Liver (tissue), 9 donors: ENCODE results near the gene VEGFA. TPM values are rescaled to one million over a fixed set of nuclear protein-coding genes. Genes with fewer than 3 reads are reported as not detected.

ENCODE experiments used
- DNase-seq: peaks from one replicate; pipeline ENCODE4 v3.0.0-alpha.2; 2017; ENCODE audit warnings: low spot score
- H3K27ac ChIP-seq, 2 donors: one replicate each; pipeline ENCODE4 v1.7.0; 2013; ENCODE audit warnings: inconsistent platforms in 2 of 2, low read length in 2 of 2, control low read depth in 1 of 2, low read depth in 1 of 2, mild to moderate bottlenecking in 1 of 2
- H3K27me3 ChIP-seq, 4 donors: one replicate each; pipeline versions ENCODE4 v1.6.1 to v1.7.0; 2013; ENCODE audit warnings: low read length in 3 of 4, inconsistent platforms in 1 of 4, mild to moderate bottlenecking in 1 of 4, moderate library complexity in 1 of 4; ENCODE audit not compliant: control insufficient read depth in 4 of 4, insufficient read depth in 4 of 4
- H3K36me3 ChIP-seq, 4 donors: one replicate each; pipeline versions ENCODE4 v1.6.1 to v1.7.0; 2013; ENCODE audit warnings: low read length in 3 of 4, mild to moderate bottlenecking in 3 of 4, low read depth in 1 of 4, moderate library complexity in 1 of 4; ENCODE audit not compliant: control insufficient read depth in 4 of 4, insufficient read depth in 3 of 4
- H3K4me1 ChIP-seq, 4 donors: one replicate each; pipeline versions ENCODE4 v1.6.1 to v1.7.0; 2013; ENCODE audit warnings: low read length in 3 of 4, mild to moderate bottlenecking in 3 of 4, moderate library complexity in 1 of 4; ENCODE audit not compliant: control insufficient read depth in 4 of 4, insufficient read depth in 4 of 4
- H3K4me3 ChIP-seq, 3 donors: one replicate each; pipeline versions ENCODE4 v1.6.1 to v1.7.0; 2013; ENCODE audit warnings: low read length in 3 of 3, control low read depth in 1 of 3, low read depth in 1 of 3, mild to moderate bottlenecking in 1 of 3
- H3K9ac ChIP-seq, 2 donors: one replicate each; pipeline ENCODE4 v1.7.0; 2013; ENCODE audit warnings: low read length in 2 of 2, mild to moderate bottlenecking in 2 of 2, moderate library complexity in 2 of 2, control low read depth in 1 of 2, low read depth in 1 of 2
- H3K9me3 ChIP-seq, 4 donors: one replicate each; pipeline versions ENCODE4 v1.6.1 to v1.7.0; 2013; ENCODE audit warnings: low read length in 3 of 4; ENCODE audit not compliant: control insufficient read depth in 4 of 4
- EGR1 ChIP-seq, 2 donors: IDR thresholded peaks; 2 replicates each; pipeline ENCODE4 v1.6.1; 2016 to 2018; ENCODE audit warnings: antibody characterized with exemption in 2 of 2, low read depth in 2 of 2
- FOXA1 ChIP-seq: IDR thresholded peaks from 2 replicates; pipeline ENCODE4 v1.6.1; 2016; ENCODE audit warnings: antibody characterized with exemption
- FOXA2 ChIP-seq: IDR thresholded peaks from 2 replicates; pipeline ENCODE4 v1.6.1; 2016; ENCODE audit warnings: antibody characterized with exemption
- GABPA ChIP-seq, 2 donors: IDR thresholded peaks in 1 of 2; conservative IDR thresholded peaks in 1 of 2; 2 replicates each; pipeline ENCODE4 v1.6.1; 2016; ENCODE audit warnings: antibody characterized with exemption in 2 of 2, mild to moderate bottlenecking in 1 of 2, moderate library complexity in 1 of 2
- HNF4A ChIP-seq, 2 donors: conservative IDR thresholded peaks; 2 replicates each; pipeline ENCODE4 v1.6.1; 2016; ENCODE audit warnings: antibody characterized with exemption in 2 of 2, mild to moderate bottlenecking in 2 of 2
- HNF4G ChIP-seq: IDR thresholded peaks from 2 replicates; pipeline ENCODE4 v1.6.1; 2016; ENCODE audit warnings: antibody characterized with exemption
- JUND ChIP-seq, 2 donors: IDR thresholded peaks; 2 replicates each; pipeline ENCODE4 v1.6.1; 2016; ENCODE audit warnings: antibody characterized with exemption in 2 of 2
- NR2F2 ChIP-seq: IDR thresholded peaks from 2 replicates; pipeline ENCODE4 v1.6.1; 2016; ENCODE audit warnings: antibody characterized with exemption
- RAD21 ChIP-seq, 2 donors: IDR thresholded peaks; 2 replicates each; pipeline ENCODE4 v1.6.1; 2016; ENCODE audit warnings: antibody characterized with exemption in 2 of 2, mild to moderate bottlenecking in 2 of 2
- RXRA ChIP-seq, 2 donors: IDR thresholded peaks; 2 replicates each; pipeline ENCODE4 v1.6.1; 2017 to 2018; ENCODE audit warnings: antibody characterized with exemption in 2 of 2, mild to moderate bottlenecking in 1 of 2
- SP1 ChIP-seq: IDR thresholded peaks from 2 replicates; pipeline ENCODE4 v1.6.1; 2018; ENCODE audit warnings: antibody characterized with exemption, mild to moderate bottlenecking
- TAF1 ChIP-seq: conservative IDR thresholded peaks from 2 replicates; pipeline ENCODE4 v1.6.1; 2016; ENCODE audit warnings: antibody characterized with exemption, mild to moderate bottlenecking
- YY1 ChIP-seq: IDR thresholded peaks from 2 replicates; pipeline ENCODE4 v1.6.1; 2016; ENCODE audit warnings: antibody characterized with exemption, mild to moderate bottlenecking
- WGBS: extraction: QIAGEN DNeasy Blood & Tissue Kit; methylation state at CpG from one replicate; pipeline ENCODE4 v1.1.7; 2013; 5-methylcytosine and 5-hydroxymethylcytosine counted together
- polyA plus RNA-seq, 2 donors: library from polyadenylated mRNA; stranded (reverse) in 1 of 2; unstranded in 1 of 2; fragments of 200-250 nt in 1 of 2; fragments of >200 nt in 1 of 2; fragmentation: Nextera tagmentation in 1 of 2; extraction: Ambion mirVana in 1 of 2; gene quantifications; one replicate each; pipeline versions ENCODE4 v1.2.1 to v1.2.3, GENCODE V29; 2013 to 2015
- total RNA-seq, 2 donors: library from RNA; depleted of rRNA; stranded (reverse); fragments of >200 nt; gene quantifications; one replicate each; pipeline ENCODE4 v1.2.3, GENCODE V29; 2014
- TF ChIP-seq, protein P1 (sequence below): IDR thresholded peaks from 2 replicates; pipeline ENCODE4 v1.6.1; 2016; ENCODE audit warnings: antibody characterized with exemption
- TF ChIP-seq, protein P2 (sequence below): IDR thresholded peaks from 2 replicates; pipeline ENCODE4 v1.6.1; 2016; ENCODE audit warnings: antibody characterized with exemption
- TF ChIP-seq, protein P3 (sequence below): IDR thresholded peaks from 2 replicates; pipeline ENCODE4 v1.6.1; 2016; ENCODE audit warnings: antibody characterized with exemption, mild to moderate bottlenecking
- TF ChIP-seq, protein P4 (sequence below): IDR thresholded peaks from 2 replicates; pipeline ENCODE4 v1.6.1; 2016; ENCODE audit warnings: antibody characterized with exemption
- TF ChIP-seq, protein P5 (sequence below): fragments of 150-350 bp; IDR thresholded peaks from 2 replicates; pipeline ENCODE4 v1.5.1; 2017; ENCODE audit warnings: improper control_type of control experiment, low read depth, low read length; ENCODE audit not compliant: missing input control
- donor health status: healthy.
- donor health status: healthy.
- donor health status: healthy.
- donor health status: healthy.
- donor health status: healthy.

VEGFA gene
- total and polyA plus RNA-seq, 4 donors: 14.7 to 160 (median 65.2) TPM

DNA sequence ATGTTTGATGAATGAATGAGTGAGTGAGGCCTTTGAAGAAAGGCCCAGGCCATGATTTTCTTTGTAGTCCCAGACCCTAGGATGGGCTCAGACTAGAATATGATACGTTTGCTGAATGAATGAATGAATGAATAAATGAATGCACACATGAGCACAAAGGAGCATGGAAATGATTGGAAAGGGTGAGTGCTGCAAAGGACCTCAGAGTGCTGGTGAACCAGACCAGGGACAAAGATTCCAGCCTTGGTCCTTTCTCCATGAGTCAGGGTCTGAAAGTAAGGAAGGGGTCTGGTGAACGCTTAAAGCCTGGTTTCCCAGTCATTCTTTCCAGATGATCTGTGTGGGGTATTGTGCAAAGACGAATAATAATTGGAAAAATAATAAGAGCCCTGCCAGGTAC, 42.4 kb upstream of the VEGFA start:
- H3K27me3 ChIP-seq: no peaks in the 10 kb centered on the region
- H3K9ac ChIP-seq: no peak overlapping the region
- H3K36me3 ChIP-seq: no peaks in the 10 kb centered on the region
- no peaks in the 10 kb centered on the region for H3K4me1 ChIP-seq
- no peak overlapping the region for H3K27ac ChIP-seq
- H3K9me3 ChIP-seq: peaks cover 0 to 8% (median 0%) of the 10 kb centered on the region in 4 donors
- TF ChIP-seq GABPA (IDR thresholded peaks at IDR 0.05 in 1 of 2, conservative IDR thresholded peaks at IDR 0.05 in 1 of 2) (no peak), RAD21 (IDR thresholded peaks at IDR 0.05) (no peak), FOXA1 (no peak), SP1 (no peak), RXRA (IDR thresholded peaks at IDR 0.05) (no peak), NR2F2 (no peak), HNF4A (conservative IDR thresholded peaks at IDR 0.05) (no peak), JUND (IDR thresholded peaks at IDR 0.05) (no peak), EGR1 (IDR thresholded peaks at IDR 0.05; ENCODE audit: low read depth in 2 of 2) (no peak), YY1 (no peak), FOXA2 (no peak), HNF4G (no peak), TAF1 (no peak)
- TF ChIP-seq, protein P1, sequence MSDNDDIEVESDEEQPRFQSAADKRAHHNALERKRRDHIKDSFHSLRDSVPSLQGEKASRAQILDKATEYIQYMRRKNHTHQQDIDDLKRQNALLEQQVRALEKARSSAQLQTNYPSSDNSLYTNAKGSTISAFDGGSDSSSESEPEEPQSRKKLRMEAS: no peak
- TF ChIP-seq, protein P2, sequence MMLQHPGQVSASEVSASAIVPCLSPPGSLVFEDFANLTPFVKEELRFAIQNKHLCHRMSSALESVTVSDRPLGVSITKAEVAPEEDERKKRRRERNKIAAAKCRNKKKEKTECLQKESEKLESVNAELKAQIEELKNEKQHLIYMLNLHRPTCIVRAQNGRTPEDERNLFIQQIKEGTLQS: no peak
- TF ChIP-seq, protein P3, sequence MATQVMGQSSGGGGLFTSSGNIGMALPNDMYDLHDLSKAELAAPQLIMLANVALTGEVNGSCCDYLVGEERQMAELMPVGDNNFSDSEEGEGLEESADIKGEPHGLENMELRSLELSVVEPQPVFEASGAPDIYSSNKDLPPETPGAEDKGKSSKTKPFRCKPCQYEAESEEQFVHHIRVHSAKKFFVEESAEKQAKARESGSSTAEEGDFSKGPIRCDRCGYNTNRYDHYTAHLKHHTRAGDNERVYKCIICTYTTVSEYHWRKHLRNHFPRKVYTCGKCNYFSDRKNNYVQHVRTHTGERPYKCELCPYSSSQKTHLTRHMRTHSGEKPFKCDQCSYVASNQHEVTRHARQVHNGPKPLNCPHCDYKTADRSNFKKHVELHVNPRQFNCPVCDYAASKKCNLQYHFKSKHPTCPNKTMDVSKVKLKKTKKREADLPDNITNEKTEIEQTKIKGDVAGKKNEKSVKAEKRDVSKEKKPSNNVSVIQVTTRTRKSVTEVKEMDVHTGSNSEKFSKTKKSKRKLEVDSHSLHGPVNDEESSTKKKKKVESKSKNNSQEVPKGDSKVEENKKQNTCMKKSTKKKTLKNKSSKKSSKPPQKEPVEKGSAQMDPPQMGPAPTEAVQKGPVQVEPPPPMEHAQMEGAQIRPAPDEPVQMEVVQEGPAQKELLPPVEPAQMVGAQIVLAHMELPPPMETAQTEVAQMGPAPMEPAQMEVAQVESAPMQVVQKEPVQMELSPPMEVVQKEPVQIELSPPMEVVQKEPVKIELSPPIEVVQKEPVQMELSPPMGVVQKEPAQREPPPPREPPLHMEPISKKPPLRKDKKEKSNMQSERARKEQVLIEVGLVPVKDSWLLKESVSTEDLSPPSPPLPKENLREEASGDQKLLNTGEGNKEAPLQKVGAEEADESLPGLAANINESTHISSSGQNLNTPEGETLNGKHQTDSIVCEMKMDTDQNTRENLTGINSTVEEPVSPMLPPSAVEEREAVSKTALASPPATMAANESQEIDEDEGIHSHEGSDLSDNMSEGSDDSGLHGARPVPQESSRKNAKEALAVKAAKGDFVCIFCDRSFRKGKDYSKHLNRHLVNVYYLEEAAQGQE: no peak
- TF ChIP-seq, protein P4, sequence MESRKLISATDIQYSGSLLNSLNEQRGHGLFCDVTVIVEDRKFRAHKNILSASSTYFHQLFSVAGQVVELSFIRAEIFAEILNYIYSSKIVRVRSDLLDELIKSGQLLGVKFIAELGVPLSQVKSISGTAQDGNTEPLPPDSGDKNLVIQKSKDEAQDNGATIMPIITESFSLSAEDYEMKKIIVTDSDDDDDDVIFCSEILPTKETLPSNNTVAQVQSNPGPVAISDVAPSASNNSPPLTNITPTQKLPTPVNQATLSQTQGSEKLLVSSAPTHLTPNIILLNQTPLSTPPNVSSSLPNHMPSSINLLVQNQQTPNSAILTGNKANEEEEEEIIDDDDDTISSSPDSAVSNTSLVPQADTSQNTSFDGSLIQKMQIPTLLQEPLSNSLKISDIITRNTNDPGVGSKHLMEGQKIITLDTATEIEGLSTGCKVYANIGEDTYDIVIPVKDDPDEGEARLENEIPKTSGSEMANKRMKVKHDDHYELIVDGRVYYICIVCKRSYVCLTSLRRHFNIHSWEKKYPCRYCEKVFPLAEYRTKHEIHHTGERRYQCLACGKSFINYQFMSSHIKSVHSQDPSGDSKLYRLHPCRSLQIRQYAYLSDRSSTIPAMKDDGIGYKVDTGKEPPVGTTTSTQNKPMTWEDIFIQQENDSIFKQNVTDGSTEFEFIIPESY: no peak
- TF ChIP-seq, protein P5, sequence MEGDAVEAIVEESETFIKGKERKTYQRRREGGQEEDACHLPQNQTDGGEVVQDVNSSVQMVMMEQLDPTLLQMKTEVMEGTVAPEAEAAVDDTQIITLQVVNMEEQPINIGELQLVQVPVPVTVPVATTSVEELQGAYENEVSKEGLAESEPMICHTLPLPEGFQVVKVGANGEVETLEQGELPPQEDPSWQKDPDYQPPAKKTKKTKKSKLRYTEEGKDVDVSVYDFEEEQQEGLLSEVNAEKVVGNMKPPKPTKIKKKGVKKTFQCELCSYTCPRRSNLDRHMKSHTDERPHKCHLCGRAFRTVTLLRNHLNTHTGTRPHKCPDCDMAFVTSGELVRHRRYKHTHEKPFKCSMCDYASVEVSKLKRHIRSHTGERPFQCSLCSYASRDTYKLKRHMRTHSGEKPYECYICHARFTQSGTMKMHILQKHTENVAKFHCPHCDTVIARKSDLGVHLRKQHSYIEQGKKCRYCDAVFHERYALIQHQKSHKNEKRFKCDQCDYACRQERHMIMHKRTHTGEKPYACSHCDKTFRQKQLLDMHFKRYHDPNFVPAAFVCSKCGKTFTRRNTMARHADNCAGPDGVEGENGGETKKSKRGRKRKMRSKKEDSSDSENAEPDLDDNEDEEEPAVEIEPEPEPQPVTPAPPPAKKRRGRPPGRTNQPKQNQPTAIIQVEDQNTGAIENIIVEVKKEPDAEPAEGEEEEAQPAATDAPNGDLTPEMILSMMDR: no peak
- 85% methylated on average over 3 of the region's 3 CpGs for WGBS
- DNase-seq: no peak
- H3K4me3 ChIP-seq: no peak overlapping the region
